ENCODE measurements around the gene ANXA4. TPM values are rescaled to one million over a fixed set of nuclear protein-coding genes. Genes with fewer than 3 reads are reported as not detected.
A peak's percentile ranks its signal among the peaks of the same experiment; 100 is the strongest.

Gene ANXA4
- total and polyA plus RNA-seq, 2 of the 13 experiments (the other 11 are each of a cell fraction or from before 2014, with no cell fraction given) = 155 to 168 TPM

GRCh38 chr2:69724540-69725159, 17.3 kb upstream of the ANXA4 start (continued):
- peak; percentile 40 for TF ChIP-seq ZNF407 (CRISPR knock-in tag; IDR thresholded peaks at IDR 0.05; ENCODE audit: not compliant biosample characterization)
- TF ChIP-seq SMC3 (IDR thresholded peaks at IDR 0.05; ENCODE audit: low read length) = peak; percentile 98
- peak; percentile 67 to 92; a peak in 3 of 4 replicates for TF ChIP-seq HMGXB4 (CRISPR knock-in tag; IDR thresholded peaks at IDR 0.05; ENCODE audit: borderline replicate concordance in 1 of 2, low read depth in 1 of 2)
- peak in 1 of 2 experiments; percentile 34; a peak in 1 of 4 replicates for TF ChIP-seq NR2F1 (CRISPR knock-in tag; IDR thresholded peaks at IDR 0.05)
- peak; percentile 54; the same call in 1 of the 2 replicates for TF ChIP-seq MIXL1 (CRISPR knock-in tag; IDR thresholded peaks at IDR 0.05)
- TF ChIP-seq ZNF335 (CRISPR knock-in tag; IDR thresholded peaks at IDR 0.05) = 0 out of 2 replicates have a peak, but pooled peaks have one; percentile 45
- TF ChIP-seq RCOR2 (CRISPR knock-in tag; IDR thresholded peaks at IDR 0.05) = 0 out of 2 replicates have a peak, but pooled peaks have one; percentile 40
- peak; percentile 75 for TF ChIP-seq ZGPAT (CRISPR knock-in tag; IDR thresholded peaks at IDR 0.05)
- 0 out of 2 replicates have a peak, but pooled peaks have one; percentile 41 for TF ChIP-seq GMEB1 (CRISPR knock-in tag; IDR thresholded peaks at IDR 0.05; ENCODE audit: borderline replicate concordance)
- 0 out of 2 replicates have a peak, but pooled peaks have one; percentile 39 for TF ChIP-seq MEF2D (CRISPR knock-in tag; IDR thresholded peaks at IDR 0.05)
- TF ChIP-seq ZNF331 (CRISPR knock-in tag; IDR thresholded peaks at IDR 0.05) = no peak
- no peak for TF ChIP-seq ZNF580 (CRISPR knock-in tag; IDR thresholded peaks at IDR 0.05; ENCODE audit: borderline replicate concordance, low read depth)
- no peak for TF ChIP-seq CREB3 (CRISPR knock-in tag; IDR thresholded peaks at IDR 0.05)

Measured in HepG2 (cell line).